GM18505 (cell line): ENCODE data around the gene HMCN2.
"Not testable (repeated sequence)": the region's sequence is repeated elsewhere in the genome, so short reads cannot be mapped to it uniquely, and the experiment has no call there.

Source experiments
- ATAC-seq: cut with Tn5 transposase; IDR thresholded peaks from one replicate; pipeline ENCODE4 v1.9.1; 2021; ENCODE audit not compliant: unreplicated experiment
- POLR2A ChIP-seq: IDR thresholded peaks from 4 replicates; pipeline ENCODE4 v1.6.1; 2011; ENCODE audit warnings: borderline replicate concordance; ENCODE audit not compliant: insufficient read depth, insufficient read length; ENCODE audit errors: extremely low read depth

HMCN2 gene

DNA sequence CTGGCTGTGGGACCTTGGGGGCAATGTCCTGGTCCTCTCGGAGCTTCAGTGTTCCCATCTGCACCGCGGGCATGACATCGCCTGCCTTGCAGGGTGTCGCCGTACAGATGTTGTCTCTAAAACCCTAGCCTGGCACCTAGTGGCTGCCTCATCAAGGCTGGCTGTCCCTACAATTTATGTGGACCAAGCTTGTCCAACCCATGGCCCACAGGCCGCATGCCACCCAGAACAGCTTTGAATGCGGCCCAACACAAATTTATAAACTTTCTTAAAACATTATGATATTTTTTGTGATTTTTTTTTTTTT is 160.9 kb downstream of the HMCN2 start:
- no peak for TF ChIP-seq POLR2A
- ATAC-seq: no peak

DNA sequence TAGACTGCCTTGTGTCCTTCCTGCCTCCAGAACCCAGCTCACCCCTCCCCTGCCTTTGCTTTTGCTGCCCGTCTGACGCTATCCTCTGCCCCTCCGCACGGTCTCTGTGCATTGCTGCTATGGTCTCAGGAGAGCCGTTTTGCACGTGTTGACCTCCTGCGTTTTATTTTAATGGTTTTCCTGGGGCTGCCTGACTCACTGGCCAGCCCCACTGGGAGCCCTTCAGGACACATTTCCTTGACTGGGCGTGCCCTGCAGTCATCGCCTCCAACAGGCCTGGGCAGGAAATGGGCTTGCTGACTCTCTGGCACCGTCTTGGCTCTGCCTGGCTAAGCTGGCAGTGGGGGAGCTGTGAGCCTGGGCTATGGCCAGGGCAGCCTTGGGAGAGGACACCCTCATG is 161.3 kb downstream of the HMCN2 start:
- no peak for ATAC-seq
- TF ChIP-seq POLR2A: no peak

DNA sequence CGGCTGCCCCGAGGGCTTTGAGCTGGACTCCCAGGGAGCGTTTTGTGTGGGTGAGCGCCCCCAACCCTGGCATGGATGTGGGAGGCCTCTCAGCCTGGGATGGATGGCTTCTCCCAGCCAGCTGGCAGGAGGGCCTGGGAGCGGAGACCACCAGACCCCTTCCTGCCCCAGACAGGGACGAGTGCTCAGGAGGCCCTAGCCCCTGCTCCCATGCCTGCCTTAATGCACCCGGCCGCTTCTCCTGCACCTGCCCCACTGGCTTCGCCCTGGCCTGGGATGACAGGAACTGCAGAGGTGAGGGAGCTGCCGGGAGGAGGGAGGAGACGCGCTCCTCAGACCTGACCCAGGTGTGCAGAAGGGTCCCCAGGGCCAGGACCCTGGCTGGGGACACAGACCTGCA is 161.8 kb downstream of the HMCN2 start:
- no peak for ATAC-seq

DNA sequence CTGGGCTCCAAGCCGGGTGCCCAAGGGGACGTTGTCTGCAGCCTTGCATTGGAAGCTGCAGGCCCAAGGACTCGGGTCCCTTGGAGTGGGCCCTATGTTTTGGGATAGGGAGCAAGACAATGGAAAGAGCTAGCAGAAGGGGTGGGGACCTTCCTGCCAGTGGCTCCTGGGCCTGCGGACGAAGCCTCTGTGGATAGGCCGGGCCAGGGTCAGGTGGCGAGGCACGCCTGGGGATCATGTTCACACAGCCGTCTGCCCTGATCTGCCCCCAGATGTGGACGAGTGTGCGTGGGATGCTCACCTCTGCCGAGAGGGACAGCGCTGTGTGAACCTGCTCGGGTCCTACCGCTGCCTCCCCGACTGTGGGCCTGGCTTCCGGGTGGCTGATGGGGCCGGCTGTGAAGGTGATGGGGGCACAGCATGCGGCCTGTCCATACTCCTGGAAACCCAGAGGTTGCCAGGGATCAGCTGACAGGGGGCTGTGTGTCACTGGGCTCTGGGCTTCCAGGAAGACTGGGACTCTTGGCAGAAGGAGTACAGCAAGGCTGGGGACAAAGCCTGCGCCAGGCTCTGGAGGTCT is 162.6 kb downstream of the HMCN2 start:
- ATAC-seq: no peak
- no peak for TF ChIP-seq POLR2A

More for the DNA sequence above, 161.8 kb downstream of the HMCN2 start:
- TF ChIP-seq POLR2A: no peak

DNA sequence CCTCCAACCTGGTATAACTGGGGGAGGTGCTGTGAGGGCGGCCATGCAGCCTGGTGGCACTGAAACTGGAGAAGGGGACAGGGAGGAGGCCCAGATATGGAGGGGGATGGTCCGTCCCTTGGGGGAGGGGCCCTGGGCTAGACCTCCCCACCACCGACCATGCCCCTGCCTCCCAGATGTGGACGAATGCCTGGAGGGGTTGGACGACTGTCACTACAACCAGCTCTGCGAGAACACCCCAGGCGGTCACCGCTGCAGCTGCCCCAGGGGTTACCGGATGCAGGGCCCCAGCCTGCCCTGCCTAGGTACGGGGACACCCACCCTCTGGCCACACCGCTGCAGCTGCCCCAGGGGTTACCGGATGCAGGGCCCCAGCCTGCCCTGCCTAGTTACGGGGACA is 163.8 kb downstream of the HMCN2 start:
- ATAC-seq: no peak
- TF ChIP-seq POLR2A: no peak

DNA sequence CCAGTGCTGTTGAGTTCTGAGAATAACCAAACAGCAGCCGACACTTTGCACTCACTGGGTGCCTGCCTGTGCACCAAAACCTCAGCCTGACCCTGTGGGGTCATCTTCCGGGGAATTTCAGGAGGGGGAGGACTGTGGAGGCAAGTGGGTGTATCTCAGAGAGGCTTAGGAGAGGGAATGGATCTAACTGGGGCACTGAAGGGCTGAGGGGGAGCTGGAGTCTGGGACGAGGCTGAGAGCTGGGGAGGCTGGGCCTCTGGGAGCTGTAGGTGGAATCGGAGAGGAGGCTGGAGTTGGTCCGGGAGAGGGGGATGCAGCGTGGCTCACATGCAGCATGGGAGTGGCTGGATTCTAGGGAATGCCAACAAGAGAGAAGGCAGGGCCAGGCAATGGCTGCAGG is 164.3 kb downstream of the HMCN2 start:
- no peak for TF ChIP-seq POLR2A
- no peak for ATAC-seq

DNA sequence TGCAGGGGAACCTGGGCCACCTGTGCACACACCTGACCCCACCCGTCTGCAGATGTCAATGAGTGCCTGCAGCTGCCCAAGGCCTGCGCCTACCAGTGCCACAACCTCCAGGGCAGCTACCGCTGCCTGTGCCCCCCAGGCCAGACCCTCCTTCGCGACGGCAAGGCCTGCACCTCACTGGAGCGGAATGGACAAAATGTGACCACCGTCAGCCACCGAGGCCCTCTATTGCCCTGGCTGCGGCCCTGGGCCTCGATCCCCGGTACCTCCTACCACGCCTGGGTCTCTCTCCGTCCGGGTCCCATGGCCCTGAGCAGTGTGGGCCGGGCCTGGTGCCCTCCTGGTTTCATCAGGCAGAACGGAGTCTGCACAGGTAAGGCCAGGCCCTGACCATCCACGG is 164.7 kb downstream of the HMCN2 start:
- no peak for TF ChIP-seq POLR2A
- ATAC-seq: no peak

DNA sequence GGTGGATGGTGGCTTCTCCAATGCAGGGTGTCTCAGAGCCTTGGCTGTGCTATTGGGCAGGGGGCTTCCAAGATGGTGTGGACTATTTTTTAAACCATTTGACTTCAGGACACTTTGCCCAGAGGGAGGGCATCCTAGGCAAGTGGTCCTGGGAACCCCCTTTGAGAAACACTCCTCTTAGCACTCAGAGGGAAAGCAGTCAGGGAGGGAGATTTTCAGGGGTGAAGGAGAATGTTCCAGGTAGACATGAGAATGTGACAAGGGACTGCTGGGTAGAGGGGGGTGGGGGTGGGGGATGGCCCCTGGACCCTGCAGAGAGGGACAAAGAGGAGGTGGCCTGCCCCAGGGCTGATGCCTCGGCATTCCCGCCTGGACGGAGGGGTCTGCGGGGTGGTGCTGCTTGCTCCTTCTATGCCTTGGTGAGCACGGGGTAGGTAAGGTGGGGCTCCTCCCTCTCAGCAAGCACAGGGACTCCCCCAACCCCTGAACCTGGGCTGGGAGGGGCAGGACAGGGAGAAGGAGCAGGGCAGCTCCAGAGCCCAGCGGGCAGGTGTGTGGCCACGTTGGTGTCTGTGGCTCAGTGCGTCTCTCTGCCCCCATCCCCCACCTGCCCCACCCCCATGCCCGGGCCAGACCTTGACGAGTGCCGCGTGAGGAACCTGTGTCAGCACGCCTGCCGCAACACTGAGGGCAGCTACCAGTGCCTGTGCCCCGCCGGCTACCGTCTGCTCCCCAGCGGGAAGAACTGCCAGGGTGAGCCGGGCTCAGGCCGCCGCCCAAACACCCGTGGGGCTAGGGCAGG is 165.4 kb downstream of the HMCN2 start:
- ATAC-seq: no peak

DNA sequence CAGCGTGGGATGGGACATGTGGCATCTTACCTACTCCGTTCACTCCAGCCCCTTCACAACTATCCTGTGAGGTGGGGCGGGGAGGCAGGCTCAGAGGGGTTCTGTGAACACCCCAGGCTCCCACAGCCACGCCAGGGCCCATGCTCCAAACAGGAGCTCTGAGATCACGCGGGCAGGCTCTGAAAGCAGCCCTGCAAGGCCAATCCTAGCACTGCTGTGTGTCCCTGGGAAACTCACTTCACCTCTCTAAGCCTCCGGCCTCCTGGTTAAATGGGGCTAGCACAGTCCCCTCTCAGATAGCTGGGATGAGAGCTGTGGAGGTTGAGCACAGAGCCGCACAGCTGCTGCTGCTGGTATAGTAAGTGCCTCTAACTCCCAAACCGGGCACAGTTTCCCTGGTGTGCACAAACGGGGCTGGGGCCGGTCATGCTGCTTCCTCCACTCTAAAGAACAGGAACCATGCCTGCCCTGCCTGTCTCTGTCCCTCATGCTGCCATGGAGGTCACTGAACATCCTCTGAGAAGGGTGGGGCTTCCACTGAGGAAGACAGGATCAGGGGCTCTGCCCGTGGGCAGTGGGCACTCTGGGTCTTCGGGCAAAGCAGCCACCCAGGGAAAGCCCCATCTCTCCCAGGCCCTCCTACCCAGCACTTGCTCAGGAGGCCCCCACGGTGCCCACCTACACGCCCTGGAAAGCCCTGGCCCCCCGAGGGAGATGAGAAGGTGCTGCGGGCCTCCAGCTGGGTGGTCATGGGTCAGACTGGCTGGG is 166.2 kb downstream of the HMCN2 start:
- no peak for TF ChIP-seq POLR2A
- no peak for ATAC-seq

More for the DNA sequence above, 165.4 kb downstream of the HMCN2 start:
- no peak for TF ChIP-seq POLR2A

DNA sequence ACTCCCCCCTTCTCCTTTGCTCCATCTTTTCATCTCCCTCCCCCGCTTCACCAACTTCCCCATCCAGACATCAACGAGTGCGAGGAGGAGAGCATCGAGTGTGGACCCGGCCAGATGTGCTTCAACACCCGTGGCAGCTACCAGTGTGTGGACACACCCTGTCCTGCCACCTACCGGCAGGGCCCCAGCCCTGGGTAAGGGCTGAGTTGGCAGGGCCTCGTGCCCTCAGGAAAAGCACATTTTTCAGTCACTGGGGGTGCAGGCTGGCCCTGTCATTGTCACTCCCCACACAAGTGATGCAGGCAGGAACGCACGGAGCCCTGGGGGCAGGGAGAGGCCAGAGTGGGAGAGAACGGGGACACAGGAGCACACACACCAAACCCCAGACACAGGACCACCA is 166.8 kb downstream of the HMCN2 start:
- no peak for TF ChIP-seq POLR2A
- ATAC-seq: no peak

DNA sequence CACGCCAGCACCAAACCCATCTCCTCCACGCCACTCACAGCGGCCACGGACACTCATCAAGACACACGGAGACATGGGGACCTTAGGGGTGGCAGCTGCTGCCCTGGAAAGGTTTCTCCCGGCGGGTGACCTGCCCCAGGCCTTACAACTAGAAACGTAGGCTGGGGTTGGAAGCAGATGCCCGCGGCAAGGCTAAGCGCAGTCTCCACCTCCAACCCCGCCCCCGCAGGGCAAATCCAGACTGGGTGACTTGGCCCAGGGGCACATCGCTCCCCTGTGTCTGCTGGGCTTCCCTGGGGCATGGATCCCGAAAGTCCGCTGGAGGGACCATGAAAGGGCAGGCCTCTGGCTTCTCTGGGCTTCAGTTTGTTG is 167.2 kb downstream of the HMCN2 start:
- TF ChIP-seq POLR2A: no peak
- no peak for ATAC-seq

DNA sequence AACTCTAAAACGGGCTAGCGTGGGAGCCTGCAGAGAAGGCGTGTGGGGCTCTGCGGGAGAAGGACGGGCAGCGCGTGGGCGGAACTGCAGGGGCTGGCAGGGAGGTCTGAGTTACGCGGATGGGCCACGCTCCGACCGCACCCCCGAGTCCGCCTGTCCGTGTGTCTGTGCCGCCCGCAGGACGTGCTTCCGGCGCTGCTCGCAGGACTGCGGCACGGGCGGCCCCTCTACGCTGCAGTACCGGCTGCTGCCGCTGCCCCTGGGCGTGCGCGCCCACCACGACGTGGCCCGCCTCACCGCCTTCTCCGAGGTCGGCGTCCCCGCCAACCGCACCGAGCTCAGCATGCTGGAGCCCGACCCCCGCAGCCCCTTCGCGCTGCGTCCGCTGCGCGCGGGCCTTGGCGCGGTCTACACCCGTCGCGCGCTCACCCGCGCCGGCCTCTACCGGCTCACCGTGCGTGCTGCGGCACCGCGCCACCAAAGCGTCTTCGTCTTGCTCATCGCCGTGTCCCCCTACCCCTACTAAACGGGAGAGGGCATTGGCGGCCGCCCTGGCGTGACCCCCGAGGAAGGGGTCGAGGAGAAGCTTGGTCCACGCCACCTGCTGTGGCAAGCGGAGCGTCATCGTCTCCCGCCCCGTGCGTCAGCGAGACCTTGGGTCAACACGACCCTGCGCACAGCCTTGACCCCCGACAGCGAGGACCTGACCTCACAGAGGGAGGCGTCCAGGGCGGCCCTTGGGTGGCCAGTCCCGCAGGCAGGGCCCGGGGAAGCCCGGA is 167.8 kb downstream of the HMCN2 start:
- no peak for TF ChIP-seq POLR2A
- no peak for ATAC-seq

DNA sequence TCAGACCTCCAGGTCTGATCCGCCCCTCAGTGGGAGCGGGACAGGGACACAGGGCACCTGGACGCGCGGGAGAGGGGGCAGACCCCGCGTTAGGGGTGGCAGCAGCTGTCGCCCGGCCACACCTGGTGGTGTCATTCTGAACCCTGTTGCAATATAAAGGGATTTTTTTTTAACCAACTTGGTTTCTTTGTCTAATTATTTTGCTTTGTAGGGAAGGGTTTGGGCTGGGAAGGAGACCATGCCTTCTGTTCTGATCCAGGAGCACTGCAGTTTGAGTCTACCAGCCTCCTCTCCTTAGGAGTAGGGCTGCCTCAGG is 168.3 kb downstream of the HMCN2 start:
- TF ChIP-seq POLR2A: no peak
- no peak for ATAC-seq

DNA sequence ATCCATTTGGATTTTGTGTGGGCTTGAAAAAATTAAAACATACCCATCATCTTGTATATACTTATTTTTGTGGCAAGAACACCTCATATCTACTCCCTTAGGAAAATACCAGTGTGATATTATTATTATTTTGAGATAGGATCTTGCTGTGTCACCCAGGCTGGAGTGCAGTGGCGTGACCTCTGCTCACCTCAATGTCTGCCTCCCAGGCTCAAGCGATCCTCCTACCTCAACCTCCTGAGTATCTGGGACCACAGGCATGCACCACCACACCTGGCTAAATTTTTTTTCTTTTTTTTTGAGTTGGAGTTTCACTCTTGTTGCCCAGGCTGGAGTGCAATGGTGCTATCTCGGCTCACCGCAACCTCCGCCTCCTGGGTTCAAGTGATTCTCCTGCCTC is 169.1 kb downstream of the HMCN2 start:
- not testable (repeated sequence) for ATAC-seq

DNA sequence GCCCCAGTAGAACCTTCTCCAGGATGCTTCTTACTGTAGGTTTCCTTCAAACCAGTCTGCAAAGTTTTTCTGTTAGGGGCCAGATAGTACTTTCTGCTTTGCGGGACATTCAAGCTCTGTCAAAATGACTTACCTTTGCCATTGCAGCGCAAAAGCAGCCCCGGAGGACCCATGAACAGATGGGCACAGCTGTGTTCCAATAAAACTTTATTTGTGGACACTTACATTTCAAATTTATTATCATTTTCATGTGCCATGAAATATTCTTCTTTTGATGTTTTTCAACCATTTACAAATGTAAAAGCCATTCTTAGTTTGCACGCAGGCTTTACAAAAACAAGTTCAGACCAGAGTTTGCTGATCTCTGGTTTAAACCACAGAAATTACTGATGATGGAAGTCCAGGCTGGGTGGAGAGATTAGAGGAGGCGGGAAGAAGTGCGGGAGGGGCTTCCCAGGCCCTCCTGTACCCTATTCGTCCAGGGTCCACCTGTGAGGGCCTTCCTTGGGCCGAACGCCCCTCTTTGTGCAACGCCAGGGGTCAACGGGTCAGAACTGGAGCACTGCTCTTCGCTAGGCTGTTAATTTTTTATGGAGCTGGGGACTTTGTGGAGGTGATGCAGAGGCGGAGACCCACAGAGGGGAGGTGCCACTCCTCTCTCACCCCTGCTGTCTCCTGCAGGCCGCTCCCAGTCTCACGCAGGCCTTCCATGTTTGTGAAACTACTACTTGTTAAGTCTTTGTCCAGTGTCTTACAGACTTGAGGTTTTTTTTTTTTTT is 171.6 kb downstream of the HMCN2 start:
- no peak for TF ChIP-seq POLR2A
- no peak for ATAC-seq
